ENCODE results near the gene SNRK. TPM values are rescaled to one million over a fixed set of nuclear protein-coding genes. Genes with fewer than 3 reads are reported as not detected.
A peak's percentile ranks its signal among the peaks of the same experiment; 100 is the strongest.
"Not testable (repeated sequence)": the region's sequence is repeated elsewhere in the genome, so short reads cannot be mapped to it uniquely, and the experiment has no call there.

Gene SNRK
- total RNA-seq, 1 experiment from 2014 or later, result 13.7 TPM

GRCh38 chr3:43344520-43344919 lies 58.2 kb downstream of the SNRK start:
- DNase-seq (ENCODE audit: low read depth), result no peak

- DNase-seq (ENCODE audit: low read depth), result no peak
Measured at GRCh38 chr3:43345246-43345645, 58.9 kb downstream of the SNRK start.

- peak; percentile 46 for DNase-seq (ENCODE audit: low read depth)
Measured at GRCh38 chr3:43345877-43346276, 59.5 kb downstream of the SNRK start.

DNA sequence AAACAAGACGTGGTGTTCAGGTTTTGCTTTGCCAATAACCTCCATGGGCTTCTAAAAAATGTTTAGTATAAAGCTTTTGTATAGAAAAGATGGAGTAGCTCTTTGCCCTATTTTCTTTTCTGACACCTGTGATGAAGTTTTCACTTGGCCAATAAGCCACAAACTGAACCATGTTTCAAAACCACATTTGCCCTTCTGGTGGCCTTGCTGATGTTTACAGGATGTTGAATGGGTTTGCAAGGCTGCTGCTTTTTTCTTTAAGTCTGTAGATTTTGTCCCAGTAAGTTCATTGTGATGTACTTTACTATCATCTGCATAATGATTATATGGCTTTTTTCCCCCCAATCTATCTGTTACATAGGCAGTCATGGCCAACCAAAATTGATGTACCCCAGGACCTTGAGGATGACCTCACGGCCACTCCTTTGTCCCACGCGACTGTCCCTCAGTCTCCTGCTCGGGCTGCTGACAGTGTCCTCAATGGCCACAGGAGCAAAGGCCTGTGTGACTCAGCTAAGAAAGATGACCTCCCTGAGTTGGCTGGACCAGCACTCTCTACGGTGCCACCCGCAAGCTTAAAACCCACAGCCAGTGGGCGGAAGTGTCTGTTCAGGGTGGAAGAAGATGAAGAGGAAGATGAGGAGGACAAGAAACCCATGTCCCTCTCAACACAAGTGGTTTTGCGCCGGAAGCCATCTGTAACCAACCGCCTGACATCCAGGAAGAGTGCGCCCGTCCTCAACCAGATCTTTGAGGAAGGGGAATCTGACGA lies 60.8 kb downstream of the SNRK start:
- no peak for DNase-seq (ENCODE audit: low read depth)

DNA sequence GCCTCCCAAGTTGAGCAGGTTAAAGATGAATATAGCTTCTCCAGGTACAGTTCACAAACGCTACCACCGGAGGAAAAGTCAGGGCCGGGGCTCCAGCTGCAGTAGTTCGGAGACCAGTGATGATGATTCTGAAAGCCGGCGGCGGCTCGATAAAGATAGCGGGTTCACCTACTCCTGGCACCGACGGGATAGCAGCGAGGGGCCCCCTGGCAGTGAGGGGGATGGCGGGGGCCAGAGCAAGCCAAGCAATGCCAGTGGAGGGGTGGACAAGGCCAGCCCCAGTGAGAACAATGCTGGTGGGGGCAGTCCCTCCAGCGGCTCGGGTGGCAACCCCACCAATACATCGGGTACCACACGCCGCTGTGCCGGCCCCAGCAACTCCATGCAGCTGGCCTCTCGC lies 61.4 kb downstream of the SNRK start:
- no peak for DNase-seq (ENCODE audit: low read depth)

DNA sequence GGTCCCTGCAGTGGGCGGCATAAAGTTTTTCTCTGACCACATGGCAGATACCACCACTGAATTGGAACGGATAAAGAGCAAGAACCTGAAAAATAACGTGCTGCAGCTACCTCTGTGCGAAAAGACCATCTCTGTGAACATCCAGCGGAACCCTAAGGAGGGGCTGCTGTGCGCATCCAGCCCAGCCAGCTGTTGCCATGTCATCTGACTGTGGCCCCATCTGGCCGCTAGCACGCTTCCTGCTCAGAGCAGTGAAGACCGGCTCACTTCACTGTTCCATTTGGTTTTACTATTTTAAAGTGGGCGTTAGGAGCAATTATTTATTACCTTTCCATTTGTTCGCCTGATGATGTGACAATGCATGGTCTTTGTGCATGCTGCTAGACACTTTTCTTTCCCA lies 62.0 kb downstream of the SNRK start:
- DNase-seq (ENCODE audit: low read depth), result no peak

DNA sequence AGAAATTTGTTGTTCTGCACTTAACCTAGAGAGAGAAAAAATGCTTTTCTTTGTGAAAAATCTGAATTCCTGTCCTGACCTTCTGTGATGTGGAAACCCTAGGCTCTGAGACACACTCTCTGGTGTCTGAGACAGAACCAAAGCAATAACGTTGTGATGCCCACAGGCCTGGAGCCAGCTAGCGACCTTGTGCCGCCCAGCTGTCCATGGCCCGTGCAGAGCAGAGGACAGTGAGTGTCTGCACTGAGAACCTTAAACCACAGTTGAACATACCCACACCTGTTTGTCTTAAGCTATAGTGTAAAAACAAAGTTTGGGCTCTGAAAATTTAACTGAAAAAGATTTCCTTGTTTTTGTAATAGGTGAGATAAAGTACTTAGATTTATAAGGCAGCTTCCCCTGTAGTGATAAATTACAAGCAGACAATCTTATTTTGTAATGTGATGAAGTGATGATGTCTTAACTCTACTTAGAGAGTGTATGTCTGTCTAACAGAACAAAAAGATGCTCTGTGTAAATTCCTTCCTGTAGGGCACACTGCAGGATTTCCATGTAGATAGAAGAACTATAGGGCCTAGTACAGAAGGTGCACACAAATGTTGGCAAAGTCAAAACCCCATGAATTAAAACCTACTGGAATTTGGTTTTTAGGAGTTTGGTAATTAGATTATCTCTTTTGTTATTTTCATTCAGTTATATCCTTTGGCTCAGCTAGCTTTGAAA lies 62.7 kb downstream of the SNRK start:
- DNase-seq (ENCODE audit: low read depth), result no peak

DNA sequence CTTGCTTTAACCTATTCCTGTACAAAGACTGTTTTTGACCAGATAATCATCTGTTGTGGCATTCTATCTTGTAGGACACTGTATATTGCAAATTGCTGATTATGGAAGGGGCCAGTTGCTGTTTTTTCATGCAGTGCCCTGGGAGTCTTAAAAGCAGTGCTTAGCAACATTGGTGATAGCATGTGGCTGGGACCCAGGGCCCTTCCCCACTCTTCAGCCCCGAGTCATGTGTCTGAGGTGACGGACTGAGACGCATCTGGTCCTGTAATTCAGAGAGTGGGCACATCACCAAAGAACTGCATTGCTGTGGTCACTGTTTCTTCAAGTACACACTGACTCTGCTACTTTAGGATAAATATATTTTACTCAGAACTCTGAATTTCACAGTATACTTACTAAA lies 63.4 kb downstream of the SNRK start:
- no peak for DNase-seq (ENCODE audit: low read depth)

GRCh38 chr3:43353393-43353792 lies 67.1 kb downstream of the SNRK start:
- DNase-seq (ENCODE audit: low read depth), result no peak

GRCh38 chr3:43353923-43354670 lies 67.8 kb downstream of the SNRK start:
- no peak for DNase-seq (ENCODE audit: low read depth)

- DNase-seq (ENCODE audit: low read depth), result not testable (repeated sequence)
Measured at GRCh38 chr3:43356033-43356432, 69.7 kb downstream of the SNRK start.

- no peak for DNase-seq (ENCODE audit: low read depth)
Measured at GRCh38 chr3:43361077-43361476, 74.7 kb downstream of the SNRK start.

- no peak for DNase-seq (ENCODE audit: low read depth)
Measured at GRCh38 chr3:43362183-43362582, 75.8 kb downstream of the SNRK start.

- DNase-seq (ENCODE audit: low read depth), result no peak
Measured at GRCh38 chr3:43362961-43363360, 76.6 kb downstream of the SNRK start.

- DNase-seq (ENCODE audit: low read depth), result no peak
Measured at GRCh38 chr3:43363621-43364266, 77.4 kb downstream of the SNRK start.

- DNase-seq (ENCODE audit: low read depth), result no peak
Measured at GRCh38 chr3:43364494-43364893, 78.2 kb downstream of the SNRK start.

GRCh38 chr3:43364926-43365325 lies 78.6 kb downstream of the SNRK start:
- DNase-seq (ENCODE audit: low read depth), result no peak

DNA sequence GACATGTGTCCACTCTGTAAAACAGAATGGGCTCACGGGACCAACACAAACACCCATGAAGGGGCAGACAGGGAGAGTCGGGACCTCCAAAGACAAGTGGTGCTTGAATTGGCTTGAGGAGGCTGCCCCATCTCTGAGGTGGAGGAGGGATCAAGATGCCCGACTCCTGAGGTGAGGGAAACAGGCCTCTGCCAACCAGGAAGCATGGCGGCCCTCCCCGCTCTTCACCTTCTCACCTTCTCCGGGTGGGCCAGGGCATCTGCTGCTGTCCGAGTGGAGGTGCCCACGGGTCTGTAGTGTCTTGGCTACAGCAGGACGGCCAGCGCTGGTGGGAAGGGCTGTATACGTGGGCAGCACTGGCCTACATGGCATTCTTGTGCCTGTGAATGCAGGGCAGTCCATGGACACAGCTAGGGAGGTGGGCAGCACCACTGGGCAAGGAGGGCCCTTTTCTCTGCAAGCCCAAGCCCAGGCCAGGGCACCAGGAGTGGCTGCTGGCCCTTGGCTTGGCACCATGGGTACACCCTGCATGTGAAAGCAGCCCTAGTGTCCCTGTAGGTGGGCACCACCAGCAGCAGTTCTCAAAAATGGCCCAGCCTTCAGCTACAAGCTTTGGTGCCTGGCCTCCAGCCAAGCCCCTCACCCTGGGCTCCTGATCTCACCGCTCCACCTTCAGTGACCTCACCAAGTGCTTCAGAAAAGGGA lies 79.4 kb downstream of the SNRK start:
- no peak for DNase-seq (ENCODE audit: low read depth)

DNA sequence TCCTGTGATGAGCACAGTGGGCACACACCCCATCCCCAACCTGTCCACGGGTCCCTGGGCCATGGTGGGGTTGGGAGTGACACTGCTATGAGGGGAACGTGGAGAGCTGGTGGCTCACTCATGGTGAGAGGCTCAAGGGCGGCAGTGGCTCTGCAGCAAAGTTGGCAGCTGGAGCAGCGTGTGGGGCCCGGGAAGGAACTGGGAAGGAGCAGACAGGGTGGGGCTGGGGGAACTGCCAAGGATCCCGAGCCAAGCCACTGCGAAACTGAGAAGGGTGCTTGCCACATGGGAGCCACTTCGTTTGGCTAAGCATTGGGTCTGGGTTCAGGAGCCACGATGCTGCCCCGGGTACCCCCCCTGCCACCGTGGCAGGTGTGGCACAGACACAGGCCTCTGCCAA lies 80.1 kb downstream of the SNRK start:
- no peak for DNase-seq (ENCODE audit: low read depth)

DNA sequence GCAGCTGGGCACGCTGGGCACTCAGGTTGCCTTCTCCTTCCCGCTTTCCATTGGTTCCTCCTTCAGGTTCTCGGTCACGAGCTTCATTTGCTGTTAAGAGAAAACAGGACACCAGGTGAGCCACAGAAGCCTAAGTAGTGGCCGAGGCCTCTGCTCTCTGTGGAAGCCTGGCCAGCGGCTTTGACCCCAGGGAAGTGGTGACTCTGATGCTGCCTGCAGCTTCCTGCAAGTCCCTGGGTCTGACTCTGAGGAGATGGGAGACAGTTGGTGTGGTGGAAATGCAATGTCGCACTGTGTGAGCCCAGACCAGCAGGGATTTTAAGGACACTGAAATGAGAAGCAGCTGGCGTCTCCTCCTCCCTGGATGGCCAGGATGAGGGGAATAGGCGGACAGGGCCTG lies 80.5 kb downstream of the SNRK start:
- DNase-seq (ENCODE audit: low read depth), result no peak

Measured in HT1080 (cell line).